Epithelial cell of proximal tubule (primary cell): ENCODE measurements around the gene SNCB. TPM values are rescaled to one million over a fixed set of nuclear protein-coding genes. Genes with fewer than 3 reads are reported as not detected.

Source experiments
- DNase-seq: peaks from one replicate; pipeline ENCODE4 v3.0.0-alpha.2; 2011; ENCODE audit warnings: low read depth
- H3K4me3 ChIP-seq: 2 replicates; pipeline ENCODE4 v1.5.1; 2011; ENCODE audit warnings: low read depth, mild to moderate bottlenecking, low read length
- total RNA-seq: library from RNA; depleted of rRNA; stranded (reverse); fragments of >200 nt; gene quantifications from 2 replicates; pipeline ENCODE4 v1.2.3, GENCODE V29; 2015
- TF ChIP-seq, protein P1 (sequence below): conservative IDR thresholded peaks from 2 replicates; pipeline ENCODE4 v1.5.1; 2012; ENCODE audit warnings: low read depth, mild to moderate bottlenecking, low read length

The SNCB gene
- total RNA-seq, 1 donor from 2014 or later: 0.17 TPM

DNA sequence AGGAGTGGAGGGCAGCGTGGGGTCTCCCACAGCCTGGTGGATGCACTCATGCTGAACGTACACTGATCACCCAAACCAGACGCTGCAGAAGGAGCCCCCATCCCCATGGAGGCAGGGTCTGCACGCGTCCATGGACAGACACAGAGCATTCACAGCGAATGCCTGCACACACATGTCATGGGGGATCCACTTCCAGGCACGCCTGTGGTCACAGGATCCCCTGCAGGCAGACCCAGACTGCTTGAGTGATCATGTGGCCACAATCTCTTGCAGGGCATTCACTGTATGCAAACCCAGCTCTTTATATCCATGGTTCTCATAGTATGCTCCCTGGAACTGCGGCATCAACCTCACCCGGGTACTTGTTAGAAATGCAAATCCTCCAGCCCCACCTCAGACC, 5.4 kb downstream of the SNCB start:
- DNase-seq: no peak
- no peak overlapping the region for H3K4me3 ChIP-seq
- TF ChIP-seq, protein P1, sequence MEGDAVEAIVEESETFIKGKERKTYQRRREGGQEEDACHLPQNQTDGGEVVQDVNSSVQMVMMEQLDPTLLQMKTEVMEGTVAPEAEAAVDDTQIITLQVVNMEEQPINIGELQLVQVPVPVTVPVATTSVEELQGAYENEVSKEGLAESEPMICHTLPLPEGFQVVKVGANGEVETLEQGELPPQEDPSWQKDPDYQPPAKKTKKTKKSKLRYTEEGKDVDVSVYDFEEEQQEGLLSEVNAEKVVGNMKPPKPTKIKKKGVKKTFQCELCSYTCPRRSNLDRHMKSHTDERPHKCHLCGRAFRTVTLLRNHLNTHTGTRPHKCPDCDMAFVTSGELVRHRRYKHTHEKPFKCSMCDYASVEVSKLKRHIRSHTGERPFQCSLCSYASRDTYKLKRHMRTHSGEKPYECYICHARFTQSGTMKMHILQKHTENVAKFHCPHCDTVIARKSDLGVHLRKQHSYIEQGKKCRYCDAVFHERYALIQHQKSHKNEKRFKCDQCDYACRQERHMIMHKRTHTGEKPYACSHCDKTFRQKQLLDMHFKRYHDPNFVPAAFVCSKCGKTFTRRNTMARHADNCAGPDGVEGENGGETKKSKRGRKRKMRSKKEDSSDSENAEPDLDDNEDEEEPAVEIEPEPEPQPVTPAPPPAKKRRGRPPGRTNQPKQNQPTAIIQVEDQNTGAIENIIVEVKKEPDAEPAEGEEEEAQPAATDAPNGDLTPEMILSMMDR: no peak

DNA sequence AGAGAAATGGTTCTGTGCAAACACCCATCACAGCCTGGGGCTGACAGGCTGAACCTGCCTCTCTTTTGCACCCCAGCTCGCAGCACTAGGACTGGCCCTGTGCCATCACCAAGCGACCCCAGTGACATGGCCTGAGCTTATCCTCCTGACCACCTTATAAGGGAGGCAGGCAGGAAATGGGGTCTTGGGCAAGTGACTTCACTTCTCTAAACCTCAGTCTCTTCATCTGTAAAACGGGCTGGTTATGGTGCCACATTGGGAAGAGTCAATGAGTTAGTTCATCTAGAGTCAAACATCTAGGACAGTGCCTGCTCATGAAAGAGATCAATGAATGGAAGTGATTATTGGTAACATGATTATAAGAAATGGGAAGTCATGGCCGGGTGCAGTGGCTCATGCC, 6.2 kb downstream of the SNCB start:
- TF ChIP-seq, protein P1: no peak
- no peak overlapping the region for H3K4me3 ChIP-seq

DNA sequence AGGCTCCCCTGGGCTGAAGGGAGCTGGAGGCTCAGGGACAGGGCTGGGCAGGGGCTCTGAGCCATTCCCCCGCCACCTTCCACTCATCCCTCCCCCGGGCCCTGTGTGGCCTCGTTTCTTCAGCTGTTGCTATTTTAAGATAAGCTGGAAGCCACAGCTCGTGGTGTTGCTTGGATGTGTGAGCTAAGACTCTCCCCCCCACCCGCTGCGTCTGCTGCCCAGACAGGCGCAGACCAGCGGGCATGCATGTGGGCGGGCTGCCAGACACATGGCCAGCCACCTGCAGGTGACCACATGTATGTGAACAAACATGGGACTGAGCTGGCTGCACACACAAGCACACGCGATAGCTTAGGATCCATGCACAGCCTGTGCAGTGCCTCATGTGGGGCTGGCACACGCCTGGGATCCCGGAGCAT, 8.7 kb downstream of the SNCB start:
- H3K4me3 ChIP-seq: no peak overlapping the region
- TF ChIP-seq, protein P1: no peak
- DNase-seq: no peak

More for the DNA sequence above, 6.2 kb downstream of the SNCB start:
- no peak for DNase-seq

DNA sequence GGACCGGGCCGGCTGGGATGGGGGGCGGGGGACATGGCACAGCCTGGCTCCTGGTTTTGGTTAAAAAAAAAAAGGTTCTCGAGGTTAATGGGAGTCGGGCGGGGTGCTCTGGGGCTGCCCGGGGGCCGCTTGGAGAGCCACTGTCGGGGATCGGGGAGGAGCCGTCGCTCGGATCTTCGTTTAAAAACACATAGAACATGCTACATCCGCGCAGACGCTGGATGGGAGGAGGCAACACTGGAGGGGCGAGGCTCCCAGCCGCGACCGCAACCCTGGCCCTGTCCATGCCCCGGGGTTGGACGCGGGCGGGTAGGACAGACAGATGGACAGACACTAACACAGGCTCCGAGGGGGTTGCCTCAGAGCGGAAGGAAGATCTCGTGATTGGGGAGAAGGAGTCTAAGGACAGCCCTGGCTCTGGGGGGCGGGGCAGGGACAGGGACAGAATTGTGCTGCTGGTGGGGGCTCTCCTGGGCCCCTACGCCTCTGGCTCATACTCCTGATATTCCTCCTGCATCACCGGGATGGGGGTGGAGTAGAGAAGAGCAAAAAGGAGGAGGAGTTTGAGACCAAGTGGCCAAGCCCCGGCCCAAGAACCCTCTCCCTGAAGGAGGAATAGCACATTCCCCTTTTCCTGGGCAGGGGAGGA, 9.9 kb downstream of the SNCB start:
- peak overlapping the region; percentile 18 for H3K4me3 ChIP-seq
- TF ChIP-seq, protein P1: no peak
- DNase-seq: no peak

DNA sequence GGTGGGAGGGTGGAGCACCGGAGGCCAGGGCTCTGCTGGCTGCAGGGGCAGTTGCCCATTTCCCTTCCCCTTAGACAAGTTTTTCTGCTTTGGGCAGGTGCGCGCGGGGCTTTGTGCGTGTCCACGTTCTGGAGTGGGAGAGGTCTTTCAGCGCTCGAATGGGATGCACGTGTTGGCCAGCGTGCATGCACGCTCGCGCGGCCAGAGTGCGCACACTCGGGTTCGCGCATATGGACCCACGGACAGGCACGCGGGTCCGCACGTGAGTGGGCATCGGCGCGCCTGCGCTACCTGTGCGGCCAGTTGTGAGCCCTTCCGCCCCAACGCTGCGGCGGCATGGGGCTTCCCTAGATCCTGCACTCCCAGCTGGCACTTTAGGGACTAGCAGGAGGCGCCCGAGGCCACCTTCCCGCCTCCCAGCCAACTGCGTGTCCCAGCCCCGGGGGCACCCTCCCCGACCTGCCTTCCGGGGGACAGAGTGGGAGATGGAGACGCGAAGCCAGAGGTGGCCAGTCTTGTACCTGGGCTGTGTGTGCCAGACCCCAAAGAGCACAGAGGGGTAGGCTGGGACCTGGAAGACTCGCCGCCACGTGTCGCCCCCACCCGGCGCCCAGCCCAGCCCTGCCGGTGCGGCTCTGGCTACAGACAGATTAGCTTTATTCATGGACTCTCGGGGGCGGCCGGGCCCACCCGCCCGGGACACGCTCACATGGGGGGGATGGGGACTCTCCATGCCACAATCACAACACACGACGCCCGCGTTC, 10.6 kb downstream of the SNCB start:
- no peak overlapping the region for H3K4me3 ChIP-seq
- DNase-seq: no peak
- TF ChIP-seq, protein P1: no peak

DNA sequence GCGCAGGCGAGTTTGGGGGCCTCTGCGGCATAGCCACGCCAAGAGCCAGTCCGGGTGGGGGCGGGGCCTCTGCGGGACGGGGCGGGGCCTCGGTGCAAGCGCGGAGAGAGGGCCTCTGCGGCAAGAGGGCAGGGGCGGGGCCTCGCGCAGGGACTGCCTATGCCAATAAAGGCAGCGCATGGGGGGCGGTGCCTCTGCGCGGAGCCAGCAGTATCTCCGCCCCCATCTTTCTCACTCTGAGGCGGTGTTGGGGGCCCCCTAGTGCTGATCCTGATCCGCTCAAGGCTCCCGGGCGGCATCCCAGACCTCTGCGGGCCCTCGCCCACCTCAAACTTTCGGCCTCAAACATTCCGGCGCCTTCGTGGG, 11.1 kb downstream of the SNCB start:
- no peak for DNase-seq
- peak overlapping the region; percentile 34 for H3K4me3 ChIP-seq
- TF ChIP-seq, protein P1: peak; percentile 60
